Fibroblast of mammary gland (primary cell): Measurements from ENCODE around the gene MGA.

ENCODE experiments used
- DNase-seq: peaks from one replicate; pipeline ENCODE4 v3.0.0-alpha.2; 2010; ENCODE audit warnings: low read depth
- H3K4me3 ChIP-seq: 2 replicates; pipeline ENCODE4 v1.5.1; 2011; ENCODE audit warnings: low read depth, mild to moderate bottlenecking, low read length, moderate library complexity; ENCODE audit not compliant: control insufficient read depth
- CTCF ChIP-seq: conservative IDR thresholded peaks from 2 replicates; pipeline ENCODE4 v1.5.1; 2011; ENCODE audit warnings: low read depth, low read length, inconsistent platforms; ENCODE audit not compliant: control insufficient read depth, insufficient read depth

Gene MGA

GRCh38 chr15:41775651-41776050 is 115.4 kb downstream of the MGA start:
- peak overlapping the region; percentile 85 for H3K4me3 ChIP-seq
- DNase-seq: no peak
- TF ChIP-seq CTCF: no peak

GRCh38 chr15:41777421-41777973 is 117.3 kb downstream of the MGA start:
- TF ChIP-seq CTCF: no peak
- DNase-seq: peak; percentile 59
- H3K4me3 ChIP-seq: no peak overlapping the region

GRCh38 chr15:41778521-41778920 is 118.3 kb downstream of the MGA start:
- no peak for DNase-seq
- no peak overlapping the region for H3K4me3 ChIP-seq
- TF ChIP-seq CTCF: no peak

GRCh38 chr15:41779662-41780157 is 119.5 kb downstream of the MGA start:
- TF ChIP-seq CTCF: no peak
- no peak overlapping the region for H3K4me3 ChIP-seq
- no peak for DNase-seq

GRCh38 chr15:41780266-41780665 is 120.1 kb downstream of the MGA start:
- no peak overlapping the region for H3K4me3 ChIP-seq
- no peak for DNase-seq
- TF ChIP-seq CTCF: no peak

- H3K4me3 ChIP-seq: no peak overlapping the region
- DNase-seq: no peak
- no peak for TF ChIP-seq CTCF
These were observed 120.5 kb downstream of the MGA start for GRCh38 chr15:41780727-41781126.

GRCh38 chr15:41782371-41783282 is 122.4 kb downstream of the MGA start:
- DNase-seq: no peak
- TF ChIP-seq CTCF: no peak
- H3K4me3 ChIP-seq: no peak overlapping the region
